ENCODE results near the gene LACC1.

DNA sequence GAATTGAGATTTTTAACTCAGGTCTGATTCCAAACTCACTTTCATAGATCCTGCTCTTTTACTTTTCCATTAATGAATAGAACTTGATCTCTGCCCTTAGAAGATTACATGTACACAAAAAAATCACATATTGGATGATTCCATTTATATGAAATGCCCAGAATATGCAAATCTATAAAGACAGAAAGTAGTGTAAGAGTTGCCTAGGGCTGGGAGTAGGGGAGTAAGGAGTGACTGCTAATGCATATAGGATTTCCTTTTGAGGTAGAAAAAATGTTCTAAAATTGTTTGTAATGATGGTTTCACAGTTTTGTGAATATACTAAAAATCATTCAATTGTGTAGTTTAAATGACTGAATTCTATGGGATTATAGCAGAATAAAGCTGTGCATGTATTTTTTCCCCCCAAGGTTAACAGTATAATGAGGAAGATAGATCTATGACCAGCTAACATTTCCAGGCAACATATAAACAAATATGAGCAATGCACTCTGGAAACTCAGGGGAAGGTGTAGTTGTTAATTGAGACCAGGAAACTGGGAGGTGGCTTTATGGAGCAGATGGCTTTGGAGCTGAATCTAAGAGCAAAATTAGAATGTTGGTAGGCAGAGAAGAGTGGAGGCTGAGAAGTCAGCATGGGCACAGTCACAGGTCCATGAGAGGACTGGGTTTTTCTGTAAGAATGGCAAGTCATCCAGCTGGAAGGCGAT lies 41.4 kb downstream of the LACC1 start:
- no peak for TF ChIP-seq CSDC2 (CRISPR knock-in tag; IDR thresholded peaks at IDR 0.05)
- no peak for TF ChIP-seq ZFP30 (CRISPR knock-in tag; IDR thresholded peaks at IDR 0.05)
- TF ChIP-seq, protein P1, sequence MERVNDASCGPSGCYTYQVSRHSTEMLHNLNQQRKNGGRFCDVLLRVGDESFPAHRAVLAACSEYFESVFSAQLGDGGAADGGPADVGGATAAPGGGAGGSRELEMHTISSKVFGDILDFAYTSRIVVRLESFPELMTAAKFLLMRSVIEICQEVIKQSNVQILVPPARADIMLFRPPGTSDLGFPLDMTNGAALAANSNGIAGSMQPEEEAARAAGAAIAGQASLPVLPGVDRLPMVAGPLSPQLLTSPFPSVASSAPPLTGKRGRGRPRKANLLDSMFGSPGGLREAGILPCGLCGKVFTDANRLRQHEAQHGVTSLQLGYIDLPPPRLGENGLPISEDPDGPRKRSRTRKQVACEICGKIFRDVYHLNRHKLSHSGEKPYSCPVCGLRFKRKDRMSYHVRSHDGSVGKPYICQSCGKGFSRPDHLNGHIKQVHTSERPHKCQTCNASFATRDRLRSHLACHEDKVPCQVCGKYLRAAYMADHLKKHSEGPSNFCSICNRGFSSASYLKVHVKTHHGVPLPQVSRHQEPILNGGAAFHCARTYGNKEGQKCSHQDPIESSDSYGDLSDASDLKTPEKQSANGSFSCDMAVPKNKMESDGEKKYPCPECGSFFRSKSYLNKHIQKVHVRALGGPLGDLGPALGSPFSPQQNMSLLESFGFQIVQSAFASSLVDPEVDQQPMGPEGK (CRISPR knock-in tag; IDR thresholded peaks at IDR 0.05; ENCODE audit: borderline replicate concordance), result no peak
- TF ChIP-seq PPARA (CRISPR knock-in tag; IDR thresholded peaks at IDR 0.05; ENCODE audit: borderline replicate concordance), result no peak
- TF ChIP-seq ESRRG (CRISPR knock-in tag; IDR thresholded peaks at IDR 0.05), result no peak
- no peak for TF ChIP-seq ZNF8 (CRISPR knock-in tag; IDR thresholded peaks at IDR 0.05)
- TF ChIP-seq GLIS3 (CRISPR knock-in tag; IDR thresholded peaks at IDR 0.05), result no peak
- TF ChIP-seq, protein P2, sequence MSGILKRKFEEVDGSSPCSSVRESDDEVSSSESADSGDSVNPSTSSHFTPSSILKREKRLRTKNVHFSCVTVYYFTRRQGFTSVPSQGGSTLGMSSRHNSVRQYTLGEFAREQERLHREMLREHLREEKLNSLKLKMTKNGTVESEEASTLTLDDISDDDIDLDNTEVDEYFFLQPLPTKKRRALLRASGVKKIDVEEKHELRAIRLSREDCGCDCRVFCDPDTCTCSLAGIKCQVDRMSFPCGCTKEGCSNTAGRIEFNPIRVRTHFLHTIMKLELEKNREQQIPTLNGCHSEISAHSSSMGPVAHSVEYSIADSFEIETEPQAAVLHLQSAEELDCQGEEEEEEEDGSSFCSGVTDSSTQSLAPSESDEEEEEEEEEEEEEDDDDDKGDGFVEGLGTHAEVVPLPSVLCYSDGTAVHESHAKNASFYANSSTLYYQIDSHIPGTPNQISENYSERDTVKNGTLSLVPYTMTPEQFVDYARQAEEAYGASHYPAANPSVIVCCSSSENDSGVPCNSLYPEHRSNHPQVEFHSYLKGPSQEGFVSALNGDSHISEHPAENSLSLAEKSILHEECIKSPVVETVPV (CRISPR knock-in tag; IDR thresholded peaks at IDR 0.05), result no peak
- TF ChIP-seq, protein P3, sequence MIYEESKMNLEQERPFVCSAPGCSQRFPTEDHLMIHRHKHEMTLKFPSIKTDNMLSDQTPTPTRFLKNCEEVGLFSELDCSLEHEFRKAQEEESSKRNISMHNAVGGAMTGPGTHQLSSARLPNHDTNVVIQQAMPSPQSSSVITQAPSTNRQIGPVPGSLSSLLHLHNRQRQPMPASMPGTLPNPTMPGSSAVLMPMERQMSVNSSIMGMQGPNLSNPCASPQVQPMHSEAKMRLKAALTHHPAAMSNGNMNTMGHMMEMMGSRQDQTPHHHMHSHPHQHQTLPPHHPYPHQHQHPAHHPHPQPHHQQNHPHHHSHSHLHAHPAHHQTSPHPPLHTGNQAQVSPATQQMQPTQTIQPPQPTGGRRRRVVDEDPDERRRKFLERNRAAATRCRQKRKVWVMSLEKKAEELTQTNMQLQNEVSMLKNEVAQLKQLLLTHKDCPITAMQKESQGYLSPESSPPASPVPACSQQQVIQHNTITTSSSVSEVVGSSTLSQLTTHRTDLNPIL (CRISPR knock-in tag; IDR thresholded peaks at IDR 0.05; ENCODE audit: low read depth), result no peak
- TF ChIP-seq RARB (CRISPR knock-in tag; IDR thresholded peaks at IDR 0.05), result no peak
- no peak for TF ChIP-seq ISL1 (CRISPR knock-in tag; IDR thresholded peaks at IDR 0.05)
- TF ChIP-seq SNAI2 (CRISPR knock-in tag; IDR thresholded peaks at IDR 0.05), result no peak
- TF ChIP-seq OSR1 (CRISPR knock-in tag; IDR thresholded peaks at IDR 0.05), result no peak
- TF ChIP-seq TOX (CRISPR knock-in tag; IDR thresholded peaks at IDR 0.05; ENCODE audit: borderline replicate concordance), result no peak
